Activated CD4-positive, alpha-beta memory T cell treated with anti-CD3 and anti-CD28 coated beads, Interleukin-2, amount 10 ng/mL, durations not matched to agents 7 days and 5 days (primary cell): ENCODE measurements around the gene MOSPD2. TPM values are rescaled to one million over a fixed set of nuclear protein-coding genes. Genes with fewer than 3 reads are reported as not detected.

Experiments used
- CTCF ChIA-PET: fragments of 350-600 bp; sonication (Branson Sonifier 250); formaldehyde crosslinking; loops from one replicate; lab custom pipeline; 2021; ENCODE audit warnings: antibody characterized with exemption, inconsistent platforms; lab: Charles Lee
- POLR2A ChIA-PET: fragments of 350-600 bp; sonication (Branson Sonifier 250); formaldehyde crosslinking; loops from one replicate; lab custom pipeline; 2021; ENCODE audit warnings: antibody characterized with exemption; lab: Charles Lee
- DNase-seq: peaks from one replicate; pipeline ENCODE4 v3.0.0-alpha.2; 2020
- H3K27ac Mint-ChIP-seq: one replicate; pipeline ENCODE4 v1.8.0; 2021; ENCODE audit warnings: mild to moderate bottlenecking, mixed read lengths
- H3K27me3 Mint-ChIP-seq: one replicate; pipeline ENCODE4 v1.8.0; 2021; ENCODE audit warnings: mixed read lengths
- H3K36me3 Mint-ChIP-seq: one replicate; pipeline ENCODE4 v1.8.0; 2021; ENCODE audit warnings: low read depth, mixed read lengths
- H3K4me1 Mint-ChIP-seq: one replicate; pipeline ENCODE4 v1.8.0; 2021; ENCODE audit warnings: mixed read lengths
- H3K4me3 Mint-ChIP-seq: one replicate; pipeline ENCODE4 v1.8.0; 2021; ENCODE audit warnings: mild to moderate bottlenecking, mixed read lengths
- H3K9me3 Mint-ChIP-seq: one replicate; pipeline ENCODE4 v1.8.0; 2021; ENCODE audit warnings: mixed read lengths
- total RNA-seq, 2 experiments: library from RNA; stranded (reverse); gene quantifications; one replicate each; pipeline ENCODE4 v1.2.3, GENCODE V29; 2021

Gene MOSPD2
- total RNA-seq, 2 experiments from 2014 or later, result 12.4 to 12.9 TPM

GRCh38 chrX:14875624-14876023 lies 2.4 kb downstream of the MOSPD2 start:
- CTCF ChIA-PET, result no interaction called here
- H3K36me3 Mint-ChIP-seq, result peaks cover 9% of the 10 kb centered on the region
- H3K4me1 Mint-ChIP-seq, result peaks cover 24% of the 10 kb centered on the region
- H3K4me3 Mint-ChIP-seq, result no peak overlapping the region
- no peak overlapping the region for H3K27ac Mint-ChIP-seq
- no peak for DNase-seq
- POLR2A ChIA-PET, result no interaction called here
- H3K27me3 Mint-ChIP-seq, result no peaks in the 10 kb centered on the region
- H3K9me3 Mint-ChIP-seq, result no peaks in the 10 kb centered on the region

- Mint-ChIP-seq H3K4me1 (peaks cover 14% of the 10 kb centered on the region), H3K36me3 (peaks cover 6% of the 10 kb centered on the region), H3K9me3 (no peaks in the 10 kb centered on the region), H3K27ac (no peak overlapping the region), H3K27me3 (no peaks in the 10 kb centered on the region), H3K4me3 (no peak overlapping the region)
- POLR2A ChIA-PET, result no interaction called here
- DNase-seq, result no peak
- CTCF ChIA-PET, result no interaction called here
These were observed 10.6 kb downstream of the MOSPD2 start for GRCh38 chrX:14883826-14884225.

- H3K4me1 Mint-ChIP-seq, result peaks cover 14% of the 10 kb centered on the region
- peaks cover 6% of the 10 kb centered on the region for H3K36me3 Mint-ChIP-seq
- H3K9me3 Mint-ChIP-seq, result no peaks in the 10 kb centered on the region
- no peak overlapping the region for H3K27ac Mint-ChIP-seq
- DNase-seq, result no peak
- H3K4me3 Mint-ChIP-seq, result no peak overlapping the region
- H3K27me3 Mint-ChIP-seq, result no peaks in the 10 kb centered on the region
- POLR2A ChIA-PET, result no interaction called here
- CTCF ChIA-PET, result no interaction called here
These were observed 11.5 kb downstream of the MOSPD2 start for GRCh38 chrX:14884714-14885113.

GRCh38 chrX:14886252-14886651 lies 13.0 kb downstream of the MOSPD2 start:
- no peaks in the 10 kb centered on the region for H3K9me3 Mint-ChIP-seq
- POLR2A ChIA-PET, result no interaction called here
- H3K36me3 Mint-ChIP-seq, result peaks cover 8% of the 10 kb centered on the region
- H3K4me3 Mint-ChIP-seq, result no peak overlapping the region
- no peak for DNase-seq
- CTCF ChIA-PET, result interaction anchor here (0.6 kb wide), 1 partner anchor 1969 kb away, joined by 3 read pairs; no protein-coding TSS in a partner anchor
- peaks cover 13% of the 10 kb centered on the region for H3K4me1 Mint-ChIP-seq
- H3K27ac Mint-ChIP-seq, result no peak overlapping the region
- H3K27me3 Mint-ChIP-seq, result no peaks in the 10 kb centered on the region

GRCh38 chrX:14896273-14896672 lies 23.1 kb downstream of the MOSPD2 start:
- no peak overlapping the region for H3K4me3 Mint-ChIP-seq
- peaks cover 4% of the 10 kb centered on the region for H3K4me1 Mint-ChIP-seq
- H3K27ac Mint-ChIP-seq, result no peak overlapping the region
- DNase-seq, result no peak
- ChIA-PET POLR2A (no interaction called here), CTCF (no interaction called here)
- no peaks in the 10 kb centered on the region for H3K27me3 Mint-ChIP-seq
- H3K36me3 Mint-ChIP-seq, result peaks cover 28% of the 10 kb centered on the region
- H3K9me3 Mint-ChIP-seq, result no peaks in the 10 kb centered on the region

- POLR2A ChIA-PET, result no interaction called here
- CTCF ChIA-PET, result no interaction called here
These were observed 23.8 kb downstream of the MOSPD2 start for GRCh38 chrX:14897042-14897441.

GRCh38 chrX:14899607-14900006 lies 26.4 kb downstream of the MOSPD2 start:
- DNase-seq, result no peak
- H3K27ac Mint-ChIP-seq, result peak overlapping the region; percentile 47
- peaks cover 4% of the 10 kb centered on the region for H3K4me1 Mint-ChIP-seq
- no peaks in the 10 kb centered on the region for H3K9me3 Mint-ChIP-seq
- H3K36me3 Mint-ChIP-seq, result peaks cover 41% of the 10 kb centered on the region
- H3K4me3 Mint-ChIP-seq, result no peak overlapping the region
- ChIA-PET POLR2A (no interaction called here), CTCF (no interaction called here)
- H3K27me3 Mint-ChIP-seq, result no peaks in the 10 kb centered on the region

More at GRCh38 chrX:14897042-14897441, 23.8 kb downstream of the MOSPD2 start:
- Mint-ChIP-seq H3K27ac (no peak overlapping the region), H3K27me3 (no peaks in the 10 kb centered on the region), H3K4me1 (peaks cover 4% of the 10 kb centered on the region), H3K36me3 (peaks cover 29% of the 10 kb centered on the region), H3K9me3 (no peaks in the 10 kb centered on the region), H3K4me3 (no peak overlapping the region)
- no peak for DNase-seq

- no peaks in the 10 kb centered on the region for H3K27me3 Mint-ChIP-seq
- CTCF ChIA-PET, result no interaction called here
- H3K4me3 Mint-ChIP-seq, result no peak overlapping the region
- POLR2A ChIA-PET, result no interaction called here
- H3K27ac Mint-ChIP-seq, result no peak overlapping the region
- DNase-seq, result no peak
- peaks cover 4% of the 10 kb centered on the region for H3K9me3 Mint-ChIP-seq
- H3K36me3 Mint-ChIP-seq, result peaks cover 35% of the 10 kb centered on the region
- H3K4me1 Mint-ChIP-seq, result peaks cover 4% of the 10 kb centered on the region
These were observed 29.3 kb downstream of the MOSPD2 start for GRCh38 chrX:14902537-14902936.

- H3K27me3 Mint-ChIP-seq, result no peaks in the 10 kb centered on the region
- no peak for DNase-seq
- peaks cover 4% of the 10 kb centered on the region for H3K4me1 Mint-ChIP-seq
- ChIA-PET POLR2A (no interaction called here), CTCF (no interaction called here)
- H3K4me3 Mint-ChIP-seq, result no peak overlapping the region
- H3K27ac Mint-ChIP-seq, result no peak overlapping the region
- H3K9me3 Mint-ChIP-seq, result peaks cover 4% of the 10 kb centered on the region
- H3K36me3 Mint-ChIP-seq, result peaks cover 31% of the 10 kb centered on the region
These were observed 30.7 kb downstream of the MOSPD2 start for GRCh38 chrX:14903891-14904290.

- H3K9me3 Mint-ChIP-seq, result no peaks in the 10 kb centered on the region
- peaks cover 30% of the 10 kb centered on the region for H3K36me3 Mint-ChIP-seq
- CTCF ChIA-PET, result no interaction called here
- no peaks in the 10 kb centered on the region for H3K4me1 Mint-ChIP-seq
- H3K27me3 Mint-ChIP-seq, result no peaks in the 10 kb centered on the region
- POLR2A ChIA-PET, result no interaction called here
- H3K27ac Mint-ChIP-seq, result no peak overlapping the region
- DNase-seq, result no peak
- H3K4me3 Mint-ChIP-seq, result no peak overlapping the region
These were observed 40.0 kb downstream of the MOSPD2 start for GRCh38 chrX:14913241-14913640.

- no peaks in the 10 kb centered on the region for H3K9me3 Mint-ChIP-seq
- ChIA-PET POLR2A (no interaction called here), CTCF (no interaction called here)
- H3K4me3 Mint-ChIP-seq, result no peak overlapping the region
- no peak for DNase-seq
- H3K27me3 Mint-ChIP-seq, result no peaks in the 10 kb centered on the region
- H3K4me1 Mint-ChIP-seq, result no peaks in the 10 kb centered on the region
- no peak overlapping the region for H3K27ac Mint-ChIP-seq
- peaks cover 40% of the 10 kb centered on the region for H3K36me3 Mint-ChIP-seq
These were observed 42.4 kb downstream of the MOSPD2 start for GRCh38 chrX:14915596-14915995.

- Mint-ChIP-seq H3K27ac (no peak overlapping the region), H3K4me1 (no peaks in the 10 kb centered on the region), H3K4me3 (no peak overlapping the region), H3K27me3 (no peaks in the 10 kb centered on the region), H3K36me3 (peaks cover 36% of the 10 kb centered on the region), H3K9me3 (no peaks in the 10 kb centered on the region)
- no peak for DNase-seq
- CTCF ChIA-PET, result no interaction called here
- POLR2A ChIA-PET, result no interaction called here
These were observed 42.9 kb downstream of the MOSPD2 start for GRCh38 chrX:14916017-14916674.

GRCh38 chrX:14919407-14919806 lies 46.2 kb downstream of the MOSPD2 start:
- Mint-ChIP-seq H3K36me3 (peaks cover 32% of the 10 kb centered on the region), H3K4me1 (no peaks in the 10 kb centered on the region), H3K27ac (no peak overlapping the region), H3K4me3 (no peak overlapping the region), H3K9me3 (no peaks in the 10 kb centered on the region), H3K27me3 (no peaks in the 10 kb centered on the region)
- ChIA-PET CTCF (no interaction called here), POLR2A (no interaction called here)
- no peak for DNase-seq

- ChIA-PET CTCF (no interaction called here), POLR2A (no interaction called here)
- no peak for DNase-seq
- no peak overlapping the region for H3K4me3 Mint-ChIP-seq
- H3K36me3 Mint-ChIP-seq, result peaks cover 32% of the 10 kb centered on the region
- H3K27me3 Mint-ChIP-seq, result no peaks in the 10 kb centered on the region
- H3K4me1 Mint-ChIP-seq, result no peaks in the 10 kb centered on the region
- H3K9me3 Mint-ChIP-seq, result no peaks in the 10 kb centered on the region
- no peak overlapping the region for H3K27ac Mint-ChIP-seq
These were observed 47.0 kb downstream of the MOSPD2 start for GRCh38 chrX:14920196-14920595.
